Ishikawa (cell line): ENCODE results near the gene IRAK1BP1.

ENCODE experiments used
- CEBPB ChIP-seq: IDR thresholded peaks from 2 replicates; pipeline ENCODE4 v1.6.1; 2012
- CREB1 ChIP-seq: IDR thresholded peaks from 2 replicates; pipeline ENCODE4 v1.6.1; 2012; ENCODE audit warnings: low read depth
- EP300 ChIP-seq: IDR thresholded peaks from 2 replicates; pipeline ENCODE4 v1.6.1; 2012; ENCODE audit warnings: borderline replicate concordance
- FOXM1 ChIP-seq: IDR thresholded peaks from 2 replicates; pipeline ENCODE4 v1.6.1; 2012; ENCODE audit warnings: low read depth, borderline replicate concordance
- MAX ChIP-seq: IDR thresholded peaks from 2 replicates; pipeline ENCODE4 v1.6.1; 2012
- NFIC ChIP-seq: IDR thresholded peaks from 2 replicates; pipeline ENCODE4 v1.6.1; 2012
- RAD21 ChIP-seq: IDR thresholded peaks from 2 replicates; pipeline ENCODE4 v1.6.1; 2012; ENCODE audit warnings: low read depth
- REST ChIP-seq: IDR thresholded peaks from 2 replicates; pipeline ENCODE4 v1.6.1; 2012; ENCODE audit warnings: low read depth, mild to moderate bottlenecking
- TCF12 ChIP-seq: IDR thresholded peaks from 2 replicates; pipeline ENCODE4 v1.6.1; 2012; ENCODE audit warnings: low read depth
- USF1 ChIP-seq: IDR thresholded peaks from 2 replicates; pipeline ENCODE4 v1.6.1; 2012
- YY1 ChIP-seq: IDR thresholded peaks from 2 replicates; pipeline ENCODE4 v1.6.1; 2012; ENCODE audit warnings: low read depth
- ZBTB7A ChIP-seq: IDR thresholded peaks from 2 replicates; pipeline ENCODE4 v1.6.1; 2012; ENCODE audit warnings: low read depth

GRCh38 chr6:78883651-78884050 is 16.3 kb downstream of the IRAK1BP1 start:
- TF ChIP-seq REST (no peak), RAD21 (no peak), MAX (no peak), USF1 (no peak), CREB1 (no peak), YY1 (no peak), ZBTB7A (no peak), EP300 (no peak), CEBPB (no peak), FOXM1 (no peak), NFIC (no peak), TCF12 (no peak)
